Adrenal gland (tissue), 12 donors: ENCODE results near the gene SPEM2. TPM values are rescaled to one million over a fixed set of nuclear protein-coding genes. Genes with fewer than 3 reads are reported as not detected.

ENCODE experiments used
- DNase-seq, 7 donors: peaks; one replicate each; pipeline ENCODE4 v3.0.0-alpha.2; 2019 to 2020
- H3K27ac ChIP-seq, 5 donors: fragments of 200-600 bp; sonication (generic) in 4 of 5; 1 replicate in 3 of 5; 2 replicates in 2 of 5; pipeline versions ENCODE4 v1.5.1 to v1.8.0; 2016 to 2020; ENCODE audit warnings: mild to moderate bottlenecking in 1 of 5
- H3K27me3 ChIP-seq: fragments of 200-600 bp; 2 replicates; pipeline ENCODE4 v1.8.0; 2021
- H3K36me3 ChIP-seq, 2 donors: fragments of 200-600 bp; replicated peaks in 1 of 2; 1 replicate in 1 of 2; 2 replicates in 1 of 2; pipeline versions ENCODE4 v1.5.1 to v1.8.0; 2018 to 2022
- H3K4me1 ChIP-seq, 2 donors: fragments of 200-600 bp; replicated peaks in 1 of 2; 1 replicate in 1 of 2; 2 replicates in 1 of 2; pipeline versions ENCODE4 v1.5.1 to v1.8.0; 2018 to 2021
- H3K4me3 ChIP-seq, 4 donors: fragments of 200-600 bp; sonication (generic) in 3 of 4; one replicate each; pipeline ENCODE4 v1.5.1; 2016 to 2018
- H3K9me3 ChIP-seq, 3 donors: fragments of 200-600 bp; sonication (generic) in 1 of 3; replicated peaks in 1 of 3; 1 replicate in 2 of 3; 2 replicates in 1 of 3; pipeline versions ENCODE4 v1.5.1 to v1.8.0; 2016 to 2021
- POLR2A ChIP-seq, 2 donors: fragments of 450-650 bp; IDR thresholded peaks; one replicate each; pipeline ENCODE4 v1.6.1; 2017; ENCODE audit warnings: antibody characterized with exemption in 2 of 2, mild to moderate bottlenecking in 2 of 2, moderate library complexity in 1 of 2
- whole genome bisulfite sequencing, 4 donors: extraction: QIAGEN DNeasy Blood & Tissue Kit in 2 of 4; methylation state at CpG; one replicate each; pipeline versions ENCODE4 v1.1.5 to v1.1.7; 2013 to 2017; 5-methylcytosine and 5-hydroxymethylcytosine counted together
- intact Hi-C, 2 donors: fragments of 100-400 bp; cut with DNase I; formaldehyde crosslinking; loops; one replicate each; pipeline versions ENCODE4 v1.14.1 to v1.15.0; 2022 to 2023
- polyA plus RNA-seq, 3 donors: library from polyadenylated mRNA; stranded (reverse); fragments of 200-250 nt in 2 of 3; fragments of 350-450 nt in 1 of 3; fragmentation: Illumina TruSeq in 1 of 3; extraction: RNeasy Lipid Tissue Mini Kit (QIAGEN cat#74804) in 1 of 3; gene quantifications; one replicate each; pipeline ENCODE4 v1.2.3, GENCODE V29; 2013 to 2014
- total RNA-seq, 9 donors: library from RNA; depleted of rRNA in 4 of 9; stranded (reverse); fragments of >200 nt in 4 of 9; fragments of 120-200 nt in 1 of 9; fragmentation: NEBNext Ultra II Directional in 1 of 9; extraction: Animal tissue kit (Norgen Biotek cat#: 25700) in 1 of 9; gene quantifications; one replicate each; pipeline versions ENCODE4 v1.1.0 to v1.2.4, GENCODE V29; 2013 to 2023
- TF ChIP-seq, protein P1 (sequence below), 6 experiments: fragments of 450-650 bp in 4 of 6; fragments of 200-600 bp in 2 of 6; sonication (generic) in 1 of 6; IDR thresholded peaks; 1 replicate in 5 of 6; 2 replicates in 1 of 6; pipeline versions ENCODE4 v1.5.1 to v1.8.0; 2016 to 2021; ENCODE audit warnings: antibody characterized with exemption in 6 of 6, mild to moderate bottlenecking in 2 of 6, moderate library complexity in 1 of 6
- donor health status: healthy with polysubstance abuse.
- donor health status: Bipolar disorder and iron deficiency.
- donor health status: DM: yes; HTN: yes; CAD: no.
- donor health status: DM: no; HTN: no; CAD: no.
- donor health status: DM: no; HTN: no; CAD: no.
- donor health status: DM: yes; HTN: yes; CAD: no.

SPEM2 gene
- total and polyA plus RNA-seq, 12 donors = not detected

GRCh38 chr17:7408252-7408727 lies 17.1 kb upstream of the SPEM2 start:
- H3K36me3 ChIP-seq = no peaks in the 10 kb centered on the region
- no peak overlapping the region for H3K27ac ChIP-seq
- no peak for TF ChIP-seq POLR2A (IDR thresholded peaks at IDR 0.05)
- TF ChIP-seq, protein P1, sequence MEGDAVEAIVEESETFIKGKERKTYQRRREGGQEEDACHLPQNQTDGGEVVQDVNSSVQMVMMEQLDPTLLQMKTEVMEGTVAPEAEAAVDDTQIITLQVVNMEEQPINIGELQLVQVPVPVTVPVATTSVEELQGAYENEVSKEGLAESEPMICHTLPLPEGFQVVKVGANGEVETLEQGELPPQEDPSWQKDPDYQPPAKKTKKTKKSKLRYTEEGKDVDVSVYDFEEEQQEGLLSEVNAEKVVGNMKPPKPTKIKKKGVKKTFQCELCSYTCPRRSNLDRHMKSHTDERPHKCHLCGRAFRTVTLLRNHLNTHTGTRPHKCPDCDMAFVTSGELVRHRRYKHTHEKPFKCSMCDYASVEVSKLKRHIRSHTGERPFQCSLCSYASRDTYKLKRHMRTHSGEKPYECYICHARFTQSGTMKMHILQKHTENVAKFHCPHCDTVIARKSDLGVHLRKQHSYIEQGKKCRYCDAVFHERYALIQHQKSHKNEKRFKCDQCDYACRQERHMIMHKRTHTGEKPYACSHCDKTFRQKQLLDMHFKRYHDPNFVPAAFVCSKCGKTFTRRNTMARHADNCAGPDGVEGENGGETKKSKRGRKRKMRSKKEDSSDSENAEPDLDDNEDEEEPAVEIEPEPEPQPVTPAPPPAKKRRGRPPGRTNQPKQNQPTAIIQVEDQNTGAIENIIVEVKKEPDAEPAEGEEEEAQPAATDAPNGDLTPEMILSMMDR (IDR thresholded peaks at IDR 0.05) = no peak
- H3K9me3 ChIP-seq = no peaks in the 10 kb centered on the region
- H3K4me3 ChIP-seq = no peak overlapping the region
- 78 to 98% (median 85%) methylated on average over 24 to 58 of the region's 58 CpGs for WGBS, 4 donors
- intact Hi-C loops = no loop called here
- peaks cover 1 to 6% of the 10 kb centered on the region in 2 donors for H3K4me1 ChIP-seq
- no peak for DNase-seq
- no peaks in the 10 kb centered on the region for H3K27me3 ChIP-seq

DNA sequence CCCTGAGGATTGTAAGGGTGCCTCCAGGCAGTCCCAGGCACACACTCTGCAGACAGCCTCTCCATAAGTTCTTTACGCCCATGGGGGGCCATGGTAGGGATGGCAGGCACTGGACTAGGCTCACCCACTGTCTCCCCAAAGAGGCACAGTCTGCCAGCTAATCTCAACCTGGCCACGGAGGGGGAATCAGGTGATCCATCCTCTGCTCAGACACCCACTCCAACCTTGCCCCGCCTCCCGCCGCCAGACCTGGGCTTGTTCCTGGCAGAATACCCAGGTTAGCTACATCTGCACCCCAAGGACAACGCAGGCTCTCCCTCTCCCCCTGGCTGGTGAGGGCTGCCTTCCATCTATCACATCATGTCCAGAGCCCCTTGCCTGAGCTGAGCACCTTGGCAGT lies 16.6 kb upstream of the SPEM2 start:
- WGBS, 4 donors = 81 to 85% (median 83%) methylated on average over 5 to 6 of the region's 6 CpGs
- no peaks in the 10 kb centered on the region for H3K27me3 ChIP-seq
- DNase-seq = no peak
- no peaks in the 10 kb centered on the region for H3K9me3 ChIP-seq
- no peaks in the 10 kb centered on the region for H3K36me3 ChIP-seq
- H3K4me3 ChIP-seq = no peak overlapping the region
- H3K4me1 ChIP-seq = peaks cover 0 to 6% of the 10 kb centered on the region in 2 donors
- TF ChIP-seq POLR2A (IDR thresholded peaks at IDR 0.05) = no peak
- TF ChIP-seq, protein P1 (IDR thresholded peaks at IDR 0.05) = no peak
- no peak overlapping the region for H3K27ac ChIP-seq
- intact Hi-C loops = no loop called here

- H3K4me3 ChIP-seq = no peak overlapping the region
- H3K36me3 ChIP-seq = no peaks in the 10 kb centered on the region
- no peak overlapping the region for H3K27ac ChIP-seq
- TF ChIP-seq, protein P1 (IDR thresholded peaks at IDR 0.05) = no peak
- TF ChIP-seq POLR2A (IDR thresholded peaks at IDR 0.05) = no peak
- WGBS, 4 donors = 93 to 95% (median 94%) methylated on average over 5 to 6 of the region's 6 CpGs
- DNase-seq = no peak
- peaks cover 0 to 6% of the 10 kb centered on the region in 2 donors for H3K4me1 ChIP-seq
- no peaks in the 10 kb centered on the region for H3K9me3 ChIP-seq
- intact Hi-C loops = no loop called here
- H3K27me3 ChIP-seq = no peaks in the 10 kb centered on the region
These were observed 15.7 kb upstream of the SPEM2 start for GRCh38 chr17:7409716-7410115.

- TF ChIP-seq, protein P1 (IDR thresholded peaks at IDR 0.05) = no peak
- no peak for TF ChIP-seq POLR2A (IDR thresholded peaks at IDR 0.05)
- WGBS, 4 donors = 86 to 94% (median 90%) methylated on average over 17 to 25 of the region's 25 CpGs
- Histone ChIP-seq H3K4me3 (no peak overlapping the region), H3K36me3 (no peaks in the 10 kb centered on the region), H3K4me1 (no peaks in the 10 kb centered on the region), H3K9me3 (no peaks in the 10 kb centered on the region), H3K27ac (no peak overlapping the region), H3K27me3 (no peaks in the 10 kb centered on the region)
- intact Hi-C loops = no loop called here
- no peak for DNase-seq
These were observed 14.6 kb upstream of the SPEM2 start for GRCh38 chr17:7410634-7411426.
